Sigmoid colon (tissue), 7 donors: Measurements from ENCODE around the gene CDK18. TPM values are rescaled to one million over a fixed set of nuclear protein-coding genes. Genes with fewer than 3 reads are reported as not detected.

Experiments
- DNase-seq: peaks from one replicate; pipeline ENCODE4 v3.0.0-alpha.2; 2019
- H3K27ac ChIP-seq, 4 donors: fragments of 200-600 bp; sonication (generic); one replicate each; pipeline ENCODE4 v1.5.1; 2016 to 2019; ENCODE audit warnings: mild to moderate bottlenecking in 1 of 4
- H3K27me3 ChIP-seq, 3 donors: fragments of 200-600 bp; sonication (generic); one replicate each; pipeline ENCODE4 v1.5.1; 2019; ENCODE audit warnings: mild to moderate bottlenecking in 1 of 3
- H3K36me3 ChIP-seq, 4 donors: fragments of 200-600 bp; sonication (generic); one replicate each; pipeline ENCODE4 v1.5.1; 2016 to 2019
- H3K4me1 ChIP-seq, 4 donors: fragments of 200-600 bp; sonication (generic); one replicate each; pipeline ENCODE4 v1.5.1; 2017 to 2019
- H3K4me3 ChIP-seq, 4 donors: fragments of 200-600 bp; sonication (generic); one replicate each; pipeline ENCODE4 v1.5.1; 2017 to 2019; ENCODE audit warnings: mild to moderate bottlenecking in 2 of 4, moderate library complexity in 1 of 4
- H3K9me3 ChIP-seq, 4 donors: fragments of 200-600 bp in 3 of 4; sonication (generic) in 3 of 4; one replicate each; pipeline versions ENCODE4 v1.5.1 to v1.6.1; 2013 to 2019
- CTCF ChIP-seq, 4 experiments: fragments of 450-650 bp in 3 of 4; fragments of 200-600 bp in 1 of 4; IDR thresholded peaks; one replicate each; pipeline ENCODE4 v1.5.1; 2016 to 2019; ENCODE audit warnings: antibody characterized with exemption in 4 of 4, mild to moderate bottlenecking in 3 of 4, moderate library complexity in 2 of 4
- EP300 ChIP-seq, 4 donors: sonication (generic); formaldehyde crosslinking; IDR thresholded peaks; one replicate each; pipeline ENCODE4 v1.6.1; 2017; ENCODE audit warnings: antibody characterized with exemption in 4 of 4
- POLR2A ChIP-seq, 2 donors: fragments of 450-650 bp; IDR thresholded peaks; one replicate each; pipeline ENCODE4 v1.6.1; 2016; ENCODE audit warnings: antibody characterized with exemption in 2 of 2, mild to moderate bottlenecking in 2 of 2, moderate library complexity in 2 of 2
- POLR2AphosphoS5 ChIP-seq, 4 donors: sonication (generic); formaldehyde crosslinking; IDR thresholded peaks; one replicate each; pipeline ENCODE4 v1.6.1; 2017; ENCODE audit warnings: antibody characterized with exemption in 4 of 4
- WGBS, 2 donors: extraction: QIAGEN DNeasy Blood & Tissue Kit; methylation state at CpG; one replicate each; pipeline ENCODE4 v1.1.7; 2013; 5-methylcytosine and 5-hydroxymethylcytosine counted together
- intact Hi-C: fragments of 100-400 bp; cut with DNase I; formaldehyde crosslinking; loops from one replicate; pipeline ENCODE4 v1.15.1; 2023
- polyA plus RNA-seq, 3 donors: library from polyadenylated mRNA; stranded (reverse); fragments of 200-250 nt; gene quantifications; one replicate each; pipeline ENCODE4 v1.2.3, GENCODE V29; 2013
- total RNA-seq, 4 donors: library from RNA; depleted of rRNA; stranded (reverse); fragments of >200 nt; gene quantifications; one replicate each; pipeline ENCODE4 v1.1.0, GENCODE V29; 2016
- donor health status: healthy with polysubstance abuse.
- donor health status: Bipolar disorder and iron deficiency.
- donor health status: healthy.

The CDK18 gene
- total and polyA plus RNA-seq, 7 donors = 6.7 to 26.8 (median 13.0) TPM

- H3K27ac ChIP-seq = no peak overlapping the region
- H3K36me3 ChIP-seq = no peaks in the 10 kb centered on the region
- H3K9me3 ChIP-seq = no peaks in the 10 kb centered on the region
- no peak for DNase-seq
- peaks cover 0 to 15% (median 13%) of the 10 kb centered on the region in 4 donors for H3K4me1 ChIP-seq
- H3K27me3 ChIP-seq = peaks cover 19 to 49% (median 35%) of the 10 kb centered on the region in 3 donors
- intact Hi-C loops = no loop called here
- TF ChIP-seq EP300 (IDR thresholded peaks at IDR 0.05) (no peak), POLR2AphosphoS5 (IDR thresholded peaks at IDR 0.05) (no peak), CTCF (IDR thresholded peaks at IDR 0.05) (no peak), POLR2A (IDR thresholded peaks at IDR 0.05) (no peak)
- 82 to 87% methylated on average over 2 of the region's 2 CpGs for WGBS, 2 donors
- H3K4me3 ChIP-seq = no peak overlapping the region
Measured at GRCh38 chr1:205570796-205571537, 66.5 kb downstream of the CDK18 start.

GRCh38 chr1:205571747-205572146 lies 67.3 kb downstream of the CDK18 start:
- TF ChIP-seq EP300 (IDR thresholded peaks at IDR 0.05) (no peak), CTCF (IDR thresholded peaks at IDR 0.05) (no peak)
- WGBS, 2 donors = 67 to 73% methylated on average over 4 of the region's 4 CpGs
- H3K4me1 ChIP-seq = peaks cover 0 to 15% (median 13%) of the 10 kb centered on the region in 4 donors
- no peaks in the 10 kb centered on the region for H3K36me3 ChIP-seq
- no peaks in the 10 kb centered on the region for H3K9me3 ChIP-seq
- no peak overlapping the region for H3K27ac ChIP-seq
- intact Hi-C loops = no loop called here
- H3K27me3 ChIP-seq = peaks cover 19 to 42% (median 35%) of the 10 kb centered on the region in 3 donors
- peak; percentile 26 for DNase-seq
- no peak overlapping the region for H3K4me3 ChIP-seq

GRCh38 chr1:205572421-205572820 lies 68.0 kb downstream of the CDK18 start:
- TF ChIP-seq CTCF (IDR thresholded peaks at IDR 0.05) (no peak), POLR2AphosphoS5 (IDR thresholded peaks at IDR 0.05) (no peak)
- H3K36me3 ChIP-seq = no peaks in the 10 kb centered on the region
- no peak overlapping the region for H3K27ac ChIP-seq
- no peak overlapping the region for H3K4me3 ChIP-seq
- WGBS, 2 donors = 92 to 97% methylated on average over 1 of the region's 1 CpG
- peaks cover 19 to 35% (median 30%) of the 10 kb centered on the region in 3 donors for H3K27me3 ChIP-seq
- DNase-seq = no peak
- intact Hi-C loops = no loop called here
- peaks cover 0 to 15% (median 13%) of the 10 kb centered on the region in 4 donors for H3K4me1 ChIP-seq
- no peaks in the 10 kb centered on the region for H3K9me3 ChIP-seq

GRCh38 chr1:205575294-205575885 lies 70.9 kb downstream of the CDK18 start:
- intact Hi-C loops = no loop called here
- H3K4me3 ChIP-seq = no peak overlapping the region
- peaks cover 0 to 10% (median 0%) of the 10 kb centered on the region in 3 donors for H3K27me3 ChIP-seq
- no peaks in the 10 kb centered on the region for H3K36me3 ChIP-seq
- TF ChIP-seq POLR2A (IDR thresholded peaks at IDR 0.05) = no peak
- H3K4me1 ChIP-seq = no peaks in the 10 kb centered on the region
- H3K27ac ChIP-seq = no peak overlapping the region
- no peak for DNase-seq
- H3K9me3 ChIP-seq = no peaks in the 10 kb centered on the region
- 23 to 59% methylated on average over 1 of the region's 1 CpG for WGBS, 2 donors

DNA sequence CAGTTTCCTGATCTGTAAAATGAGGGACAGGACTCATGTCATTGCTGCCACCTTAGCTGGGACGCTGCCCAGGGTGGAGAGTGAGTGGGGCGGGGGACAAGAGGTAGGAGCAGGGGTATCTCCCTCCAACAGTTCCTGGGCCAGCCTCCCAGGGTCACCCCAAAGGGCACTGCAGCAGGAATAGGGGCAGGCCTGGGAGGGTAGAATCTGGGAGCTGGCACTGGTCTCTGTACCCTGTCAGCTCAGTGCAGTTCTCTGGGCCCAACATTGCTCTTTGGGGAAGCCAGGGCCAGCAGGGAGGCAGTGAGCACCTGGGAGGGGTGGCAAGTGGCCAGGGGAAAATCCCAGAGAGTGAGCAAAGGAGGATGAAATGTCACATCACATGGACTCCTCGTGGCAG lies 71.5 kb downstream of the CDK18 start:
- Histone ChIP-seq H3K36me3 (no peaks in the 10 kb centered on the region), H3K27me3 (peaks cover 0 to 10% (median 0%) of the 10 kb centered on the region in 3 donors), H3K4me1 (no peaks in the 10 kb centered on the region), H3K9me3 (no peaks in the 10 kb centered on the region), H3K27ac (no peak overlapping the region), H3K4me3 (no peak overlapping the region)
- WGBS, 2 donors = 63 to 79% methylated on average over 3 of the region's 3 CpGs
- DNase-seq = peak; percentile 36
- no peak for TF ChIP-seq EP300 (IDR thresholded peaks at IDR 0.05)
- TF ChIP-seq POLR2A (IDR thresholded peaks at IDR 0.05) = no peak
- no peak for TF ChIP-seq POLR2AphosphoS5 (IDR thresholded peaks at IDR 0.05)
- TF ChIP-seq CTCF (IDR thresholded peaks at IDR 0.05) = no peak
- intact Hi-C loops = no loop called here
